HK-2 (cell line): ENCODE measurements around the gene NCL.
"Not testable (repeated sequence)": the region's sequence is repeated elsewhere in the genome, so short reads cannot be mapped to it uniquely, and the experiment has no call there.

Experiments used
- DNase-seq: peaks from one replicate; pipeline ENCODE4 v3.0.0-alpha.2; 2018; ENCODE audit not compliant: unreplicated experiment

Gene NCL

DNA sequence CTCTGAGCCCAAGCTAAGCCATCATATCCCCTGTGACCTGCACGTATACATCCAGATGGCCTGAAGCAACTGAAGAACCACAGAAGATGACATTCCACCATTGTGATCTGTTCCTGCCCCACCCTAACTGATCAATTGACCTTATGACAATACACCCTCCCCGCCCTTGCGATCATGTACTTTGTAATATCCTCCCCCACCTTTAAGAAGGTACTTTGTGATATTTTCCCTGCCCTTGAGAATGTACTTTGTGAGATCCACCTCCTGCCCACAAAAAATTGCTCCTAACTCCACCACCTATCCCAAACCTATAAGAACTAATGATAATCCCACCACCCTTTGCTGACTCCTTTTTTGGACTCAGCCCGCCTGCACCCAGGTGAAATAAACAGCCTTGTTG lies 33.8 kb downstream of the NCL start:
- DNase-seq = not testable (repeated sequence)

DNA sequence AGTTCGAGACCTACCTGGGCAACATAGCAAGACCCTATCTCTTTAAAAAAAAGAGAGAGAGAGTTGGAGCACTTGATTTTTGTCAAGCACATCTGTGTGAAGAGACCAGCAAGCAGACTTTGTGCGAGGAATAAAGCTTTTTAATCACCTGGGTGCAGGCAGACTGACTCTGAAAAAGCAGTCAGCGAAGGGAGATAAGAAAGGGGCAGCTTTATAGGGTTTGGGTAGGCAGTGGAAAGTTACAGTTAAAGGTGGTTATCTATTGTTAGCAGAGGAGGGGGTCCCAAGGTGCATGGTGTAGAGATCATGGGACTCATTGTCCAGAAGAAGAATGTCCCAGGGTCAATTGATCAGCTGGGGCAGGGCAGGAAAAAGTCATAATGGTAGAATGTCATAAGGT lies 34.4 kb downstream of the NCL start:
- DNase-seq = no peak

- no peak for DNase-seq
Measured at GRCh38 chr2:231429152-231429551, 35.1 kb downstream of the NCL start.

DNA sequence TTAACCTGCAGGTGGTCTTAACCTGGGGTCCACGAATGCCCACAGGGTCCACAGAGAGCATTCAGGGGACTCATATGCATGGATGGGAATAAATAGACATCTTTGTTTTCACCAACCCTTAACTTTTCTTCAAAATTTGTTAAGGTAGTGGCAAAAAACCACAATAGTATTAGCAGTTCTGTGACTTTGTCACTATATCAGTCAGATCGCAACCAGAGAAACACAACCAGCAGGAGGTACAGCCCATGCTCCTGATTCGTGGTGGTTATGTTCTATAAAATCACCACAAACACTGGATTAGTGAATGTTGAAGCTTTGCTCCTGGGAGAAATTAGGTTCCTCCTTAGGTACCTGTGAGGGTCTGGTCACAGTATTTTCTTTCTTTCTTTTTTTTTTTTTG lies 37.2 kb downstream of the NCL start:
- no peak for DNase-seq

- no peak for DNase-seq
Measured at GRCh38 chr2:231425811-231426703, 38.2 kb downstream of the NCL start.

DNA sequence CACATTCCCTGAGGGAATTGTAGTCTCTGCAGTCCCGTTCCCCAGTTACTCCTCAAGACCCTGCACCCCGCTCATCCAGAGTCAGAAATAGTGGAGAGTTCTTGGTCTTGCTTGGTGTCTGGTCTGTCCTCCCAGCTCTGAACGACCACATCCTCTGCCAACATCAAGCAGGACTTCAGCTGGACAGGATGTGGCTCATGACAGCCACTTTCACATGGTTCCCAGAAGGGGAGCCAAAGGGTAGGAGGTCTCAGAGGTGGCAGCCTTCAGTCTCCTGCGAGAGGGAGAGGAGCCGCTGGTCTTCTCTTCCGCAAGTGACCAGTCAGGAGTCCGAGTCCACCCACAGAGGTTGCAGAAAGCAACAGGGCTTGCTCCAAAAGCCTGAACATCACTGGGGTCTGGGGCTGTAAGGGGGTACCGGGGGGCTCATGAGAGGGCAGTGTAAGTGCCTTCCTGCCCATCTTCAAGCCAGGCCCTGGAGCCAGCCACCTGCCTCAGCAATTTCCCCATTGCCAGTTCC lies 38.9 kb downstream of the NCL start:
- DNase-seq = no peak

DNA sequence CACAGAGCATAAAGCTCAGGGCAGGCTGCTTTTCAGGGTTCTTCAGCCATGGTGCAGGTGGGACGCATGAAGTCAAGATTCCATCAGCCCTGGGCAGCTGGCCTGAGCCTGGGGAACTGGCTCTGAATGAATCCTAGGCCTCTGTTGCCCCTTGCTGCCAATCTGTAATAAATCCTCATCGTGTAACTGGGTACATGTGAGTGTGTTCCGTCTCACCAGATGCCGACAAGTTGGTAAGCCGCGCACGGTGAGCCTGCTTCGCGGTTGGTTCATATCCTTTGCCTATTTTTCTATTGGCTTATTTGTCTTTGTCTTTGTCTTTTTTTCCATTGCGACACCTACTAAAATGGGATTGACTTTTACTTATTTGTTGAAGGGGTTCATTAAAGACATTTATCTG lies 41.1 kb downstream of the NCL start:
- no peak for DNase-seq

- DNase-seq = no peak
Measured at GRCh38 chr2:231422056-231422455, 42.2 kb downstream of the NCL start.

GRCh38 chr2:231421051-231421580 lies 43.2 kb downstream of the NCL start:
- DNase-seq = no peak

DNA sequence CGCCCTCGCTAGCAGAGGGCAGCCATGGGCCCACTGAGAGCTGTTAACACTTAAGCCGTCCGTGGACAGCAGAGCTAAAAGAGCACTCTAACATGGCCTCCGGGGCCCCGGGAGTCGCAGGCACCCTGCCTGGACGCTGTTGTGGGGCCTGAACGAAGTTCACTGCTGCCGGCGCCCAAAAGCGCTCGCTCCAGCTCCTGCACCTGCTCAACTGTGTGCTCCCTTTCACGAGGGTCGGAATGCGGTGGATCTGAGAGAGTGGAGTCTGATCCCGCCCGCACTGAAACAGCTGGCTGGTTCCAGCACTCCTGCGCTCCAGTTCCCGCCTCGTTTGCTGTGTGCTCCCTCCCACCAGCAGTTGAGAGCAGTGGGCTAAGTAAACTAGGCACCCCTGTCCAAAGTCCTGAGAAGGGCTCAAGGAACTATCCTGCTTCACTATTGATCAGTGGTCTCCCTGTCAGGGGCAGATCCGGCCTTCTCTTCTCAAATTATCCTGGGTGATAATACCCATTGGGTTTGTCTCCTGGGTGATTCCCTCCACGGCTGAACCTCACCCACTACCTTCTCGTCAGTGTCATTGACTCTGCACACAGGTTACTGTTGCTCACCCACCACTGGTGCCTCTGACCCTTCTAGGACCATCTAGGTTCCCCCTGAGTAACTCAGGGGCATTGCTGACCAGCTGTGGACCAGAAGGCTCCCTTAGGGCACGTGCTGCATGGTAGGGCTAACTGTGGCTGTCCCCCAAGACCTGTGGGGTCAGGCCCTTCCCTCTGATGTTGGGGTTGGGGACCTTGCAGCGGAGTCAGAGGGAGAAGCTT lies 45.3 kb downstream of the NCL start:
- DNase-seq = no peak

- DNase-seq = no peak
Measured at GRCh38 chr2:231415029-231415428, 49.3 kb downstream of the NCL start.

DNA sequence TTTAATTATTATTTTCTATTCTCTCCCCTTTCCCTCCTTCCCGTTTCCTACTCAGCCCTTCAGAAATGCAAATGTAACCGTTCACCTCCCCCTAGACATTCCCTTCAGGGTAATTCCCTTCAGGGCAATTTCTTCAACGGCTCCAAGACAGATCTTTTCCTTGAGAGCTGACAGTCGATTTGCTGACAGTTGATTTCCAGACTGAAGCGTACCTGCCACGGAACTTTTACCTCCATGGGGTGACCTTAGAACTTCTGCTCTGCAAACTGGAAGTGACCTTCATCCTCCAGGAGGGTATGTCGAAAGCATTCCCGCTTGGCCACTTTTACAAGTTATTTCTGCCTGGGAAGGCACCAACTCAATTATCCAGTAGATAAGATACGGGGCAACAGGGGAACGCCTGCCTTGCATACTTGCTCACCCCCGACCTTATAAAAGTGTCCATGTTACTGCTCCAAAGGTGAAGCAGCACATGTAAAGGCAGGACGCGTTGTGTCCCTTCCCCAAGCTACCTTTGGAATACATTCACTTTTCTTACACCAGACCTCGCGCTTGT lies 50.3 kb downstream of the NCL start:
- DNase-seq = no peak

- no peak for DNase-seq
Measured at GRCh38 chr2:231413456-231413855, 50.8 kb downstream of the NCL start.

DNA sequence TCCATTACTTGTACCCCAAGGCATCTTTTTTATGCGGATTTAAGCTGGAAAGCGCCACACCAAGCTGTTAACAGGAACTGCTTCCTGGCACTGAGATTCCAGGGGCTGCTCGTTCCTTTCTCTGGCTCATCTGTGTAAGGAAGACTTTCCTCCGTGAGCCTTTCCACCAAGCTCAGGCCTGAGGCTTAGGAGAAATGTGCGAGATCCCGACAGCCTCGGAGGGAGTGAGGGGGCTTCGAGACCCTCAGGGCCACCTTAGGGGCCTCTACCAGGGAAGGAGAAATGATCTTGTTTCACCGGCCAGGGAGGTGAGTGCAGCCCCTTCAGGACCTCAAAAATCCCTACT lies 51.7 kb downstream of the NCL start:
- DNase-seq = no peak

GRCh38 chr2:231411831-231412617 lies 52.3 kb downstream of the NCL start:
- DNase-seq = peak; percentile 92

GRCh38 chr2:231411237-231411636 lies 53.0 kb downstream of the NCL start:
- DNase-seq = no peak

- DNase-seq = no peak
Measured at GRCh38 chr2:231410293-231411004, 53.8 kb downstream of the NCL start.

GRCh38 chr2:231409776-231410175 lies 54.5 kb downstream of the NCL start:
- no peak for DNase-seq

DNA sequence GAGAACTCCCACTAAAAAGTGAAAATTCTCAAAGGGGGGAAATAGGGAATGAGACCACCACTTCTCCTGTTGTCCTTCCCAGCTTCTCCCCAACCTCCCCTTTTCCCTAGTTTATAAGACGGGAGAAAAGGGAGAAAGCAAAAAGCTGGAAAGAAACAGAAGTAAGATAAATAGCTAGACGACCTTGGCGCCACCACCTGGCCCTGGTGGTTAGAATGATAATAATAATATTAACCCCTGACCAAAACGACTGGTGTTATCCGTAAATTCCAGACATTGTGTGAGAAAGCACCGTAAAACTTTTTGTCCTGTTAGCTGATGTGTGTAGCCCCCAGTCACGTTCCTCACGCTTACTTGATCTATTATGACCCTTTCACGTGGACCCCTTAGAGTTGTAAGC lies 56.0 kb downstream of the NCL start:
- DNase-seq = not testable (repeated sequence)

- DNase-seq = not testable (repeated sequence)
Measured at GRCh38 chr2:231407686-231408085, 56.6 kb downstream of the NCL start.
